T follicular helper cell (primary cell): ENCODE results near the gene MXRA8.
"Not testable (repeated sequence)": the region's sequence is repeated elsewhere in the genome, so short reads cannot be mapped to it uniquely, and the experiment has no call there.

Experiments used
- DNase-seq: peaks from one replicate; pipeline ENCODE4 v3.0.0-alpha.2; 2020; ENCODE audit warnings: low read depth

Gene MXRA8

DNA sequence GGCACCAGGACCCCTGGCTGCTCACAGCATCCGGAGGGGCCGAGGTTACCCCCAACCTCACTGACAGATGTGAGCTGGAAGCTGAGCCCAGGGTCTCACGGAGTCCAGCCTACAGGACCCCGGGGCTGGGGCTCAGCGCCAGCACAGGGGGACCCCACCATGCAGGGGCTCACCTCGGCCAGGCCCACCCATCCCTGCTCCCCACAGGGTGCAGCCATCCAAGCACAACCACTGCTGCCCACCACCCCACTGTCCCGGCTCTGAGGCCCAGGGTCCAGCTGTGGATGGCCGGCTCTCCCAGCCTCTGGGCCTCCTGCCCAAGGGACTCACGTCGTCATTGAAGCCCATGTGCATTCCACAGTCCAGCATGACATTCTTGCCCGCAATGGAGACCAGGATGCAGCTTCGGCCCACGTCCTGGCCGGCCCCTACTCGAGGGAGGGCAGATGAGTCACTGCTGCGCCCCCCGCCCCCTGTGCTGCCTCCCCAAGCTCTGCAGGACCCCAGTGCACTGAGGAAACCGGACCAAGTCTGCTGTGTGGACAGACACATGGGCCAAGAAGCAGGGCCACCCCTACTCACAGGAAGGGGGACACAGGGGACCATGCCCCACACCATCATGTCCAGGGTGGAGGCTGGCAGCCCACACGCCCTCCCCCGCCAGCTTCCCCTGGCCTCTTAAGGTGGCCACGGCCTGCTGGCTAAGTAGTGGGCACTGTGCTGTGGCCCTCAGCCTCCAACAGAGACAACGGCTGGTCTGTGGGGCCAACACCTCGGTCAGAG lies 37.5 kb downstream of the MXRA8 start:
- DNase-seq, result no peak

DNA sequence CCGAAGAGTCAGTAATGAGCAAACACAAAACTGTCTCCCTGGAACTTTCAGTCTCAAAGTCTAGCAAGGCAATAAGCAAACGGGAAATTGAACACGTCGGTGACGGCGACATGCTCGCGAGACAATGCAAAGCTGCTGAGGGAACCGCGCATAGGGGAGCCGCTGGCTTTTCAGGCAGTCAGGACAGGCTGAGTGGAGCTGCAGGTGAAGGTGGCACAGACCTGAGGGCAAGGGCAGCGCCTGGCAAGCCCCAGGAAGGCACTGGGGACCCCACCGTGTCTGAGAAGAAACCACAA lies 38.8 kb downstream of the MXRA8 start:
- no peak for DNase-seq

DNA sequence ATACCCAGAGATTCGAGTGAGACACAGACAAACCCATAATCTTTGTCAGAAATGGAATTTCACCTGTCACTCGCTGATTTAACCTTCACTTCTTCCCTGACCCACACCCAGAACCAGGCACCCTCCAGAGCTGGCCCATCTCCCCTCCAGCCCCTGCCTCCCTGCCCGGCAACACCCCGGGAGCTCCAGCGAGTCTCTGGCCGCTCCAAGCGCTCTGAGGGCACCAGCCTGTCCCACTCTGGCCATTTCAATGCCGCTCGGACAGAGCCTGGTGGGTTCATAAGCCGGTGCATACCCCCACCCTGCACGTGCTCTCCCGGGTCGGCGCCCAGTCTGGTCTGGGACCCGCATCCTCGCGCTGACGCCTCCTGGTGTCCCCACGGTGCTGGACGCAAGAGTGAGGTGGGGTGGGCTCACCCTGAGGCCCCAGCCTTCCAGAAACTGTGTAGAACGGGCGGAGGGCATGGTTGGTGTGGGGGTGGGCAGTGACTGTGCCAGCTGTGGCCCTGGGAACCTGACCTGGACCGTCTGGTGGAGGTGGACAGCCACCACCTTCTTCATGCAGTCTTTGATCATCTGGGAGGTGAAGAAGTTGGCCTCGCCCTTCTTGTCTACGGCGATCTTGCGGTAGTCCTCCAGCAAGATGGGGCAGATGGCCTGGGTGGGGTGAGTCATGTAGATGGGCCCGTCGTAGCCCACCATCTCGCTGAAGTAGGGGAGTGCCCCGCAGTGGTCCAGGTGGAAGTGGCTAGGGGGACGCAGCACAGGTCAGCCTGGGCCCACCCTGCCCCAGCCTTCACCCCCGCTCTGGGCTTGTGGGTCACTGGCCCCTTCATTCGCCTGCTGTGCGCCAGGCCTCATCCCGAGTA lies 39.3 kb downstream of the MXRA8 start:
- DNase-seq, result no peak

DNA sequence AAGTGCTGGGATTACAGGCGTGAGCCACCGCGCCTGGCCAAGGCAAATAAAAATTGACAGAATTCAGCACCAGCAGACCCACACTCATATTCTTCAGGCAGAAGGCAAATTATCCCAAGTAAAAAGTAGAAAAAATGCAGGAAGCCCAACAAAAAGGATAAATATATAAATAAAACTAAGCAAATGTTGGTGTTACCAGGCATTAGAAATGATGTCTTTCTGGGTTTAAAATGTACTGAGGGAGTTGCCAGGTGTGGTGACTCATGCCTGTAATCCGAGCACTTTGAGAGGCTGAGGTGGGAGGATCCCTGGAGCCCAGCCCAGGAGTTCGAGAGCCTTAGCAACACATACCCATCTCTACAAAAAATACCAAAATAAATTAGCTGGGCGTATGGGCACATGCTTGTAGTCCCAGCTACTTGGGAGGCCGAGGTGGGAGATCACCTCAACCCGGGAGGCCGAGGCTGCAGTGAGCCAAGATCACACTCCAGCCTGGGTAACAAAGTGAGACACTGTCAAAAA lies 40.2 kb downstream of the MXRA8 start:
- DNase-seq, result no peak

DNA sequence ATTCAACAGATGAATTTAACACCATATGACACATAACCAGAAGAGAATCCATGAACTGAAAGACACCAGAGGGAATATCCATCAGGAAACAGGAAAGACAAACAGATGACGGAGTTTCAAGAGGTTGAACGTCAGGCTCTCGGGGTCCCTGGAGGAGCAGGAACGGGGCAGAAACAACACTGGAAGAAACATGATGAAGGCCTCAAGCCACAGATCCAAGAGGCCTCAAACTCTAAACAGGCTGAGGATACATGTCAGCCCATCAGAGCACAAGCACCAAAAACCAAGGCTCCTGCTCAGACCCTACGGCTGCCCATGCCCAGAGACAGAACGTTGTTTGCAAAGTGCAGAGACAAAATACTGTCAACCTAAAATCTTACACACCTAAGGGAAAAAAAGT lies 40.9 kb downstream of the MXRA8 start:
- no peak for DNase-seq

DNA sequence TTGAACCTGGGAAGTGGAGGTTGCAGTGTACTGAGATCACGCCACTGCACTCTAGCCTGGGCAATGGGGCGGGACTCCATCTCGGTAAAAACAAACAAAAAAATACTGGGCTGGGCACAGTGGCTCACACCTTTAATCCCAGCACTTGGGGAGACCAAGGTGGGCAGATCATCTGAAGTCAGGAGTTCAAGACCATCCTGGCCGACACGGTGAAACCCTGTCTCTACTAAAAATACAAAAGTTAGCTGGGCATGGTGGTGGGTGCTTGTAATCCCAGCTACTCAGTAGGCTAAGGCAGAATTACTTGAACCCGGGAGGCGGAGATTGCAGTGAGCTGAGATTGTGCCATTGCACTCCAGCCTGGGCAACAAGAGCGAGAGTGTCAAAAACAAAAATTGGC lies 42.2 kb downstream of the MXRA8 start:
- DNase-seq, result not testable (repeated sequence)

DNA sequence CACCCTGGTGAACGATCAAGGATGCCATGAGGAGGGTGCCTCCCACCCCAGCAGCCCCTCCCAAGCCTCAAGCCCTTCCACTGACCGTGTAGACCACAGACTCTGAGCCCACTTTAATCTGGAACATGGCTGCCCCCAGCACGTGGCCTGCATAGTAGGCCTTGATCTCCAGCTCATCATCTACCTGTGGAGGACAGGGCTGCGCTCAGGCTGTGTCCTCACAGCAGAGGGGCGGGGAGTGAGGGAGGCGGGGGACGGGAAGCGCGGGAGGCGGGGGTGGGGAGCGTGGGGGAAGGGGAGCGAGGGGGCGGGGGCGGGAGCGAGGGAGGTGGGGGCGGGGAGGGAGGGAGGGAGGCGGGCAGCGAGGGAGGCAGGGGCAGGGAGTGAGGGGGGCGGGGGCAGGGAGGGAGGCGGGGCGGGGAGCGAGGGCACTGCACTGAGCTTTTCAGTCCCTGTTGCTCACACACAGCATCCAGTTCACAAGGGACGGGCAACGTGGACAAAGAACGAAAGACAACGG lies 42.9 kb downstream of the MXRA8 start:
- no peak for DNase-seq

DNA sequence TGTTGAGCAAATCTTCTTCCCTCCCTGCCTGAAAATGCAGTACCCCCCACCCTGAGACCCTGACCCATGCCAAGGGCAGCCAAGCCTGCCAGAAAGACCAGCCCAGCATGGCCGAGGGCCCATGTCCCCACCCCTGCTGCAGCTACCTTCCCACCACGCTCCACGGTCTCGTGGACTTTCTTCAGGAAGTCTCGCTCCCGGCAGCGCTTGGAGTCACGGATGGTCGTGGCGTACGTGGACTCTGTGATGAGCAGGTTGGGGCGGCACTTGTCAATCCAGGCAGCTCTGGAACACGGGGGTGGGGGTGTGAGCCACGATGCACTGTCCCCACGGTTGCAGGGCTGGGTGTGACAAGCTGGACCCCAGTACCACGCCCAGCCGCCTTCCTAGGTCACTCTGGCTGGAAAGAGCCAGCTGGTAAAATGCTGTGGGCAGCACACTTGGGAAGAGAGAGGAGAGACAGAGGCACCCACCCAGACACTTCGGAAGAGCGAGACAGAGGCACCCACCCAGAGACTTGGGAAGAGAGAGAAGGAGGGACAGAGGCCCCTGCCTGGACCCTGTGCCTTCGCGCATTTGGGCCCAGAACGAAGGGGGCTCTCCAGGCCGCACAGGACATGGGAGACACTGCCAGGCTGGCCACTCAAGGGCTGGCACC lies 43.5 kb downstream of the MXRA8 start:
- no peak for DNase-seq

DNA sequence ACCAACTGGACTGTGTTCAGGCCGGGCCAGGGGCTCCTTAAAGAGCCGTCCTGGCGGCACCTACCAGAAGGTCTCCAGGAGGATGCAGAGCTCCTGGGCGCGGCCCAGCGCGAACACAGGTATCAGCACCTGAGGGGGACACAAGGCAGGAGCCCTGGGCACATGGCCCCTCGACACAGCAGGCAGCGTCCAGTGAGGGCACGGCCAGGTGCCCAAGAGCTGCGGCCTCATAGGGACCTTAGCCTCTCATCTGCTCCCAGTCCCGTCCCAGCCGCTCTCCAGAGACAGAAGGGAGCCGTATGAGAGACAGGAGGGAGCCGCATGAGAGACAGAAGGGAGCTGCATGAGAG lies 44.1 kb downstream of the MXRA8 start:
- DNase-seq, result no peak

DNA sequence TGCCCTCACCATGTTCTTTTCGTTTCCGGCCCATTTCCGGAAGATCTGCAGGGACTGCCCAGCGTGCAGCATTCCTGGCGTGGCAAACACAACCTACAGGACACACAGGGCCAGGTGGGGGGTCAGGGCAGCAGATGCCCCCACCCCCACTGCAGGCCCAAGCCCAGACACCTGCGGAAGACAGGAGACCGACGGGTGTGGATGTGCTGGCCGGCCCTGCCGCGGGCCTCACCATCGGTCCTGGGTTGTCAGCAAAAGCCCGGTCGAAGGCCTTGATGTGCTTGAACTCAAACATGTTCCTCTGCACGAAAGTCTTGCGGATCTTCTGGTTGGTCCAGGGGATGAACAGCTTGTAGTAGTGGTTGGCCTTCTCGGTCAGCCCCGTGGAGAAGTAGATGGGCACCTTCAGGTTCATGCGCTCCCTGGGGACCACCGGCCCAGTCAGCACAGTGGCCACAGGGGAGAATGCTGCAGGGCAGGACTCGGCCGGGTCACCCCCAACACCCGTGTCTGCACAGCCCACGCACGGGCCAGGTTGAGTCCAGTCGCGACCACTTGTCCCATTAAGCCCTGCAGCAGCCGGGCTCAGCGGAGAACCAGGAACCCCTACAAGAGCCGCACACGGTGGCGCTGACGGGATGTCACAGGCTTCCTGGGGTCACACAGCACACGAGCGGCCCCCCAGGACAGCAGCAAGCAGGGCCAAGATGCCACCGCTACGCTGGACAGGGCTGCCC lies 44.7 kb downstream of the MXRA8 start:
- no peak for DNase-seq

DNA sequence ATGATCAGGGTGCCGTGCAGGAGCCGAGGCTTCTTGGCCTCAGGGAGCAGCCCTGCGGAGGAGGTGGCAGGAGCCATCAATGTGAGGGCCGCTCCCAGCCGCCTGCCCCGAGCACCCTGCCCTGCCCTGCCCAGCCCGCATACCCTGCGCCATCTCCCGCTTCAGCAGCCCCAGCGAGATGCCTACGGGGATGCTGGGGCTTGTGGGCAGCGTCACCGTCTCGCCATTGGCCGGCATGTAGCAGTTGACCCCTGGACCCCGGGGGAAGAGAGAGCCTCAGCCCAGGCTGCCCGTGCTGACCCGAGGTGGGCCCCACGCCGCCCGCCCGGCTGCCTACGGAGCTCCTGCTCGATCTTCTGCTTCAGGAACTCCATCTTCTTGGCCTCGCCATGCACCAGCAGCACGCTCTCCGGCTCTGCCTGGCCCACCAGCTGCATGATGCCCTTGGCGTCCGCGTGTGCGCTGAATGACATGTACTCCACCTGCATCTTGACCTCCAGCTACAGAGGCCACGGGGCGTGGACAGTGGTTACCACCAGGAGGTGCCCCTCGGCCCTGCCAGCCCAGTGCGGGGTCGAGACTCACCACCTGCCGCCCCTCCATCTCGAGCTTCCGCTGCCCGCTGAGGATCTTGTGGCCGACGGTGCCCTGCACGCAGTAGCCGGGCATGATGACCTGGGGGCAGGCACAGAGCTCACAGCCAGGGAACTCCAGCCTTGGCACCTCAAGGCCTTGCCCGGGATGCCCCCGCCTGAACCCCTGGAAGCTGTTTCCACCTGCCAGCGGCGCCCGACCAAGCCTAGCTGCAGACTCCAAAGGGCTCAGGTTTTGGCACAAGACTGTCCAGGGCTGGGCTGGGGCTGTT lies 45.7 kb downstream of the MXRA8 start:
- DNase-seq, result no peak

DNA sequence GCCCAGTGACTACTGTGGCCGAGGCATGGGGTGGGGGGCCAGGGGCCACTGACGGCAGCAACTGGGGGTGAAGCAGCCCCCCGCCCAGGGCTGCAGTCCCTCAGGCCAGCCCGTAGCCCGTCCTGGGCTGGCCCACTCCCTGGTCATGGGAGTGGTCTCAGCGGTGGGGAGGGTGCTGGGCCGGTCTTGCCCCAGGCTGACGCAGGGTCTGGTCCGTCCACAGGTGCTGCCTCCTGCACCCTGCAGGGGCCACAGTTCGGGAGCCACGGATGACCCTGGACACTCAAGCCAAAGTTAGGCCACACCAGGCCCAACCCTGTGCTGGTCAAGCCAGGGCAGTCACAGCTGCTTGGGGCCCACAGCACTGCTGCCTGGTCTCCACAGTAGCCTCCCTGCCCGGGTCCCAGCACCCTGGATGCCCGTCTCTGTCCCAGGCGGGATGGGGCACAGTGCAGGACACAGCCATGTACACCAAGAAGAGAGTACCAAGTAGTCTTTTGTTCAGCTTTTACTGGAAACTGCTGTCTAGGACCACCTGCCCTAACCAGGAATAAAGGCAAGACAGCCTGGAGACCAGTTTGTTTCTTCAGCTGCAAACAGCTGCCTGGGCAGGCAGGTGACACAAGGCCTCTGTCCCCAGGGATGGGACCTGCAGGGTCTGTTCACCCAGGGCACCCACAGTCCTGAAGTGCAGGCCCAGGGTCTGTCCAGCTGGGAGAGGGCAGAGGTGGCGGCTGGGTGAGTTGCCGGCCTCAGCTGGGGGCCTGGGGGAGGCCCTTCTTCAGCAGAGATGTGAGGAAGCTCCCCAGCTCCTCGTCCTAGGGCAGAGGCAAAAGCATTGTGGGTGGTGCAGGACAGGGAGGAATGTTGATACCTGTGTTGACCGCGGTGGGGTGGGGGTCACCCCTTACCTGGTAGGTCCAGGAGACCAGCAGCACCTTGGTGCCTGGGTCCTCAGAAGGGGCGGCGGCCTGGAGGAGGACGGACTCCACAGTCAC lies 46.9 kb downstream of the MXRA8 start:
- no peak for DNase-seq

DNA sequence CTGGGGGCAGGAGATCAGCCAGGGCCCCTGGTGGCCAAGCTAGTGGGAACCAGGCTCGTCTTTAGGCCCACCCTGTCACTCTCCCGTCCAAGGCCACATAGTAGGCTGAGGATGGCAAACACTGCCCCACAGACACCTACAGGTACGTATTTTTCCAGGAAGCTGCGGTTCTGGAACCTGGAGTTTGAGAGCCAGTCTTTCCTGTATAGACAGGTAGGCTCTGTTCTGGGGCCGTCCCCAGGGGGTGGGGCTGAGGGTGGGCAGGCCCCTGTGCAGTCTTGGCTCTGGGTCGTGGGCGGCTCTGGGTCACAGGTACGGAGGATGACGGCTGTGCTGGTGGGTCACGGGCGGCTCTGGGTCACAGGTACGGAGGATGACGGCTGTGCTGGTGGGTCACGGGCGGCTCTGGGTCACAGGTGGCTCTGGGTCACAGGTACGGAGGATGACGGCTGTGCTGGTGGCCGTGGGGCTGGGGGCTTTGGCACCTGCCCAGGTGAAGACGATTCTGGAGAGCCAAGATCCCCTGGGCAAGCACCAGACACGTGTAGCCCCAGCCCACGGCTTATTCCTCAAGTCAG lies 47.8 kb downstream of the MXRA8 start:
- no peak for DNase-seq

DNA sequence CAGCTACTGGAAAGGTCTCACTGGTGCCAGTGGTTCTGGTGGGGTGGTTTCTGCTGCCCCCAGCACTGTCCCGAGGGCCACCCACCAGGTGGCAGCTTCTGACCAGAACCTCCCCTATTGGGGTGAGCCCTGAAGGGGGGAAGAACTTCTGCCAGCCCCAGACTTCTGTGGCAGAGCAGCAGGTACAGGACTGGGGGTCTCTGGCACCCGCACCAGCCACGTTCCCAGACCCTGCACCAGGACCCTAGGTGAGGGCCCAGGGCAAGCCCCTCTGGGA lies 48.3 kb downstream of the MXRA8 start:
- no peak for DNase-seq

DNA sequence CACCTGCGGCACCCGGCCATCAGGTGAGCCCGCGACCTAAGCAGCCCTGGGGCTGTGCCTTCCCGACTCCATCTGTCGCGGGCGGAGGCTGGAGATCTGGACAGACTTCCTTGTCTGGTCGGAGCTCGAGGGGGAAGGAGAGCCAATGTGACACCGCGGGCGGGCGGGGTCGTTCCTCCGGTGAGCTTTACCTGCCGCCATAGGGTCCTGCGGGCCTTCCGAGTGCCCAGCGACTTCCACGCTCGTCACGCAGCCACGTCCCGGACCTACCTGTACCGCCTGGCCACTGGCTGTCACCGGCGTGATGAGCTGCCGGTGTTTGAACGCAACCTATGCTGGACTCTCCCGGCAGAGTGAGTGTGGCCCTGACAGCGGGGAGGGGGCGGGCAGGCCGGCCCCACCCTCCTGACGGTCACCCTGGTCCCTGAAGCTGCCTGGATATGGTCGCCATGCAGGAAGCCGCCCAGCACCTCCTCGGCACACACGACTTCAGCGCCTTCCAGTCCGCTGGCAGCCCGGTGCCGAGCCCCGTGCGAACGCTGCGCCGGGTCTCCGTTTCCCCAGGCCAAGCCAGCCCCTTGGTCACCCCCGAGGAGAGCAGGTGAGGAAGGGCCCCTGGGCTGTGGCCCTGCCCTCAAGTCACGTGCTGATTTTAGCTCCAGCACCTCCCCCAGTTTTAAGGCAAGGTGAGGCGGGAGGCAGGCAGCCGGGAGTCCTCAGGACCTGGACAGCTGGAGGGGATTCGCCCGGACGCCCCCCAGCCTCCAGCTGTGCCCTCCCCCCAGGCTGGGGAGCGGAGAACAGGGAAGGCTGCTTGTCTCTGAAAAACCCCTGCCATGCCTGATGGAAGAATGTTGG lies 48.9 kb downstream of the MXRA8 start:
- DNase-seq, result no peak

DNA sequence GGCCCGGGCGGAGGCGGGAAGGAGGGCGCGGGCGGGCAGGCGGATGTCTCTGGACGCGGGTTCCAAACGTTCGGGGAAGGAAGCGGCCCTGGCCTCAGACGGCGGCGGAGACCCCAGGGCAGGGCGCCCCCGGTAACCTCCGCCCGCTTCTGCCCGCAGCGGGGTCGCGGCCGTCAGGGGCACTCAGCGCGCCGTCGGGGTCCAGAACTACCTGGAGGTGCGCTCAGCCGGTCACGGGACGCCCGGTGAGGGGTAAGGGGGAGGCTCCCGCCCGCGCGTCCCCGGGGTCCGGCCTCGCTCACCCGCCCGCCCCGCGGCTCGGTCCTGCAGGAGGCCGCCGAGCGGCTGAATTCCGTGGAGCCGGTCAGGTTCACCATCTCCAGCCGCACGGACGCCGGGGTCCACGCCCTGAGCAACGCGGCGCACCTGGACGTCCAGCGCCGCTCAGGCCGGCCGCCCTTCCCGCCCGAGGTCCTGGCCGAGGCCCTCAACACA lies 49.6 kb downstream of the MXRA8 start:
- no peak for DNase-seq

DNA sequence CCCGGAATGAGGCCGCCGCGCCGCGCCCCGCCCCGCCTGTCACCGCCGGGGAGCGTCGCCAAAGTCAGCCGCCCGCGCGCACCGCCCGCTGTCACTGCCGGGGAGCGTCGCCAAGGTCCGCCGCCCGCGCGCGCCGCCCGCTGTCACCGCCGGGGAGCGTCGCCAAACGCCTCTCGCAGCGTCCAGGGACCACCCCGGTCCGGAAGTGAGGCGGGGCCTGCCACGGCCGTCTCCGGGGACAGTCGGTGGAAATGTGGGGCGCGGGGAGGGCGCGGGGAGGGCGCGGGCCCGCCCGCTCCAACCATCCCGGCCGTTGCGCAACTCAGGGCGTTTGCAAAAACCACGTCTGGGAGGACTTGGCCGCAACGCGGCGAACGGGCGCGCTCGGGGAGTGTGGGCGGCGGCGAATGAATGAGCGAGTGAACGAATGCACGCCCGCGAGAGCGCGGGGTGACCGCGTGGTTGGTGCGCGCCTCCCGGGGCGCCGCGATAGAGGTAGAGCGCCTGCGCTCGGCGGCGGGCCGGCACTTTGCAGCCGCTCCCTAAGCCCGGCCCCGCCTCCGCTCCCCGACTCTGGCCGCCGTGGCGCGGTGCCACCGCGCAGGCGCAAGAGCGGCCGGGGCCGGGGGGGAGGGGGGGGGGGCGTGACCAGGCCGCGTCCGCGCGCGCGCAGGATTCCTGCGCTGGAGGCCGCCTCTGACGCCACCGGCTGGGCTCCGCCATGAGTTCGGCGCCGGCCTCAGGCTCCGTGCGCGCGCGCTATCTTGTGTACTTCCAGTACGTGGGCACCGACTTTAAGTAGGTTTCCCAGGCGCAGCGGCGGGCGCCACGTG lies 50.2 kb downstream of the MXRA8 start, which contains the start of the genes ACAP3 and PUSL1:
Gene ACAP3, minus strand, starts transcription at position 8 of the 833 bp plus-strand sequence. CDS start 115 bp downstream, outside the sequence.
Gene PUSL1, plus strand, starts transcription at position 675 of the 833 bp plus-strand sequence. Its CDS starts 47 bp downstream, at position 722.
- DNase-seq, result peak; percentile 83
